Measurements from ENCODE around the gene MBOAT7. TPM values are rescaled to one million over a fixed set of nuclear protein-coding genes. Genes with fewer than 3 reads are reported as not detected.

Gene MBOAT7
- total and polyA plus RNA-seq, 8 donors: 18.8 to 47.2 (median 30.1) TPM

- no peaks in the 10 kb centered on the region for H3K27me3 ChIP-seq
- no peak for FAIRE-seq
- 93 to 94% methylated on average over 37 of the region's 37 CpGs for WGBS, 2 donors
- intact Hi-C loops (cut with DNase I): no loop called here
- ATAC-seq: no peak
- peaks cover 0 to 3% (median 2%) of the 10 kb centered on the region in 3 donors for H3K4me1 ChIP-seq
- peak in 2 of 6 donors; percentile 34 to 68 for DNase-seq
- no peak overlapping the region for H3K4me3 ChIP-seq
- no peaks in the 10 kb centered on the region for H3K36me3 ChIP-seq
- H3K9me3 ChIP-seq: no peaks in the 10 kb centered on the region
- H3K27ac ChIP-seq: no peak overlapping the region
- TF ChIP-seq, protein P1, sequence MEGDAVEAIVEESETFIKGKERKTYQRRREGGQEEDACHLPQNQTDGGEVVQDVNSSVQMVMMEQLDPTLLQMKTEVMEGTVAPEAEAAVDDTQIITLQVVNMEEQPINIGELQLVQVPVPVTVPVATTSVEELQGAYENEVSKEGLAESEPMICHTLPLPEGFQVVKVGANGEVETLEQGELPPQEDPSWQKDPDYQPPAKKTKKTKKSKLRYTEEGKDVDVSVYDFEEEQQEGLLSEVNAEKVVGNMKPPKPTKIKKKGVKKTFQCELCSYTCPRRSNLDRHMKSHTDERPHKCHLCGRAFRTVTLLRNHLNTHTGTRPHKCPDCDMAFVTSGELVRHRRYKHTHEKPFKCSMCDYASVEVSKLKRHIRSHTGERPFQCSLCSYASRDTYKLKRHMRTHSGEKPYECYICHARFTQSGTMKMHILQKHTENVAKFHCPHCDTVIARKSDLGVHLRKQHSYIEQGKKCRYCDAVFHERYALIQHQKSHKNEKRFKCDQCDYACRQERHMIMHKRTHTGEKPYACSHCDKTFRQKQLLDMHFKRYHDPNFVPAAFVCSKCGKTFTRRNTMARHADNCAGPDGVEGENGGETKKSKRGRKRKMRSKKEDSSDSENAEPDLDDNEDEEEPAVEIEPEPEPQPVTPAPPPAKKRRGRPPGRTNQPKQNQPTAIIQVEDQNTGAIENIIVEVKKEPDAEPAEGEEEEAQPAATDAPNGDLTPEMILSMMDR (IDR thresholded peaks at IDR 0.05): no peak
These were observed 8.7 kb downstream of the MBOAT7 start for GRCh38 chr19:54180691-54181091.

GRCh38 chr19:54179921-54180461, 9.4 kb downstream of the MBOAT7 start:
- Histone ChIP-seq H3K4me1 (no peaks in the 10 kb centered on the region), H3K4me3 (no peak overlapping the region), H3K27ac (no peak overlapping the region), H3K27me3 (no peaks in the 10 kb centered on the region), H3K9me3 (no peaks in the 10 kb centered on the region), H3K36me3 (no peaks in the 10 kb centered on the region)
- 60 to 67% methylated on average over 10 of the region's 10 CpGs for WGBS, 2 donors
- ATAC-seq: peak; percentile 14 to 82 (median 64)
- TF ChIP-seq, protein P1 (IDR thresholded peaks at IDR 0.05): no peak
- peak in 1 of 6 donors; percentile 63 for DNase-seq
- no peak for FAIRE-seq
- intact Hi-C loops (cut with DNase I): loop anchor here in 1 of 3 donors (10.0 kb wide), 1 partner anchor 55 kb away; no protein-coding TSS in a partner anchor

GRCh38 chr19:54179262-54179852, 10.0 kb downstream of the MBOAT7 start:
- no peaks in the 10 kb centered on the region for H3K27me3 ChIP-seq
- intact Hi-C loops (cut with DNase I): loop anchor here in 1 of 3 donors (10.0 kb wide), 1 partner anchor 55 kb away; no protein-coding TSS in a partner anchor
- H3K27ac ChIP-seq: no peak overlapping the region
- H3K9me3 ChIP-seq: no peaks in the 10 kb centered on the region
- no peak for ATAC-seq
- no peaks in the 10 kb centered on the region for H3K36me3 ChIP-seq
- TF ChIP-seq, protein P1 (IDR thresholded peaks at IDR 0.05): no peak
- no peaks in the 10 kb centered on the region for H3K4me1 ChIP-seq
- no peak overlapping the region for H3K4me3 ChIP-seq
- DNase-seq: no peak
- no peak for FAIRE-seq
- WGBS, 2 donors: 80 to 85% methylated on average over 10 of the region's 10 CpGs

DNA sequence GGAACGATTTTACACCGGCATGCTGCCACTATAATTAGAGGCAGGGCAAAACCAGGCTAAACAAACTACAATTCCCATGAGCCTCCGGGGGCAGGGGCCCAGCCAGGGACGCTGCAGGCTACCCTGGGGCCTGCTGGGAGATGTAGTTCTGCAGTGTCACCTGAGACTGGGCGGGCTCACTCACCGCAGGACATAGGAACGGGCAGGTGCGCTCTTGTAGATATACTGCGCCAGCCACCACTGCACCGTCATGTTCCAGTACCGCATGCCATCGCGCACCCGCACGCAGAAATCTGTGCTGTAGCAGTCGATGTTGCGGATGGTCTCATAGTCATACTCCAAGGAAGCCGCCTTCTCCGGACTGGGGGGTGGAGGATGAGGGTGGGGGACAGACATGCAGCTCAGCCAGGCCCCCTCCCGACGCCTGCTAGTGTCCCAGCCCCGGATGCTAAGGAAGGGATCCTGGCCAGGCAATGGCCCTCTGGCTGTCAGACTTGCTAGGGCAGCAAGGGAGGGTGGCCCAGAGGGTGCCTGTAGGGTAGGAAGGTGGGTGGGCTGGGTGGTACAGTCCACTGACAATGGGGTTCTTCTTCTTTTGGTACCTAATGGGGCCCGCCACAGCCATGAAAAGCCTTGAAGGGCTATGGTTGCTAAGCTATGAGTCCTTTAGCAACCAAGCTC, 10.7 kb downstream of the MBOAT7 start:
- FAIRE-seq (no peak), ATAC-seq (peak; percentile 64 to 91 (median 80)), DNase-seq (peak in 2 of 6 donors; percentile 43 to 65)
- H3K27ac ChIP-seq: no peak overlapping the region
- 77% methylated on average over 23 of the region's 23 CpGs for WGBS, 2 donors
- H3K4me1 ChIP-seq: no peaks in the 10 kb centered on the region
- TF ChIP-seq, protein P1 (IDR thresholded peaks at IDR 0.05): no peak
- intact Hi-C loops (cut with DNase I): loop anchor here in 1 of 3 donors (10.0 kb wide), 1 partner anchor 56 kb away; no protein-coding TSS in a partner anchor
- H3K9me3 ChIP-seq: no peaks in the 10 kb centered on the region
- H3K36me3 ChIP-seq: no peaks in the 10 kb centered on the region
- no peaks in the 10 kb centered on the region for H3K27me3 ChIP-seq
- H3K4me3 ChIP-seq: no peak overlapping the region

Measured in pancreas (tissue), 10 donors.